GM12873 (cell line): ENCODE data around the gene INTS1.

Source experiments
- TF ChIP-seq, protein P1 (sequence below): IDR thresholded peaks from 2 replicates; pipeline ENCODE4 v1.5.1; 2012; ENCODE audit warnings: low read depth, mild to moderate bottlenecking, moderate library complexity, low read length, control low read depth; ENCODE audit not compliant: insufficient read depth; ENCODE audit errors: missing control alignments

The INTS1 gene

DNA sequence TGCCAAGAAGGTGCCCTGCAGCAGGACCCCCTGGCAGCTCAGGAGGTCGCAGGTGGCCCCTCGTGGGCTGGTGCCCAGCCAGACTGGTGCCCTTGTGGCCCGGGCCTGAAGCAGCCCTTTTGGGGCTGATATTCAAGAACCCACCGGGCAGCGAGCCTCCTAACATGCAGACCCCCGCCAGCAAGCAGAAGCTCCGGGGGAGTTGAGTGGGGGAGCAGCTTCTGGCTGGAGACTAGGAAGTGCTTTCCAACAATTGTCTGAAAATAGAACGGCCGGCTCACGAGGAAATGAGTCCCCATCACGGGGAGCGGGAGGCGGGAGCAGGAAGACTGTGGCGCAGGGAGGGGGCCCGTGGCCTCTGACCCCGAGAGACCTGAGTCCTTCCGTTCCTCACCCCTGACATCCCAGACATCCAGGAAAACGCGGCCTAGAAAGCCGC, 9.5 kb upstream of the INTS1 start:
- TF ChIP-seq, protein P1, sequence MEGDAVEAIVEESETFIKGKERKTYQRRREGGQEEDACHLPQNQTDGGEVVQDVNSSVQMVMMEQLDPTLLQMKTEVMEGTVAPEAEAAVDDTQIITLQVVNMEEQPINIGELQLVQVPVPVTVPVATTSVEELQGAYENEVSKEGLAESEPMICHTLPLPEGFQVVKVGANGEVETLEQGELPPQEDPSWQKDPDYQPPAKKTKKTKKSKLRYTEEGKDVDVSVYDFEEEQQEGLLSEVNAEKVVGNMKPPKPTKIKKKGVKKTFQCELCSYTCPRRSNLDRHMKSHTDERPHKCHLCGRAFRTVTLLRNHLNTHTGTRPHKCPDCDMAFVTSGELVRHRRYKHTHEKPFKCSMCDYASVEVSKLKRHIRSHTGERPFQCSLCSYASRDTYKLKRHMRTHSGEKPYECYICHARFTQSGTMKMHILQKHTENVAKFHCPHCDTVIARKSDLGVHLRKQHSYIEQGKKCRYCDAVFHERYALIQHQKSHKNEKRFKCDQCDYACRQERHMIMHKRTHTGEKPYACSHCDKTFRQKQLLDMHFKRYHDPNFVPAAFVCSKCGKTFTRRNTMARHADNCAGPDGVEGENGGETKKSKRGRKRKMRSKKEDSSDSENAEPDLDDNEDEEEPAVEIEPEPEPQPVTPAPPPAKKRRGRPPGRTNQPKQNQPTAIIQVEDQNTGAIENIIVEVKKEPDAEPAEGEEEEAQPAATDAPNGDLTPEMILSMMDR, result no peak

GRCh38 chr7:1512781-1513656, 8.8 kb upstream of the INTS1 start:
- TF ChIP-seq, protein P1, result no peak

- TF ChIP-seq, protein P1, result no peak
Observed at GRCh38 chr7:1511444-1512422, 7.5 kb upstream of the INTS1 start.

GRCh38 chr7:1510780-1511154, 6.6 kb upstream of the INTS1 start:
- TF ChIP-seq, protein P1, result no peak

DNA sequence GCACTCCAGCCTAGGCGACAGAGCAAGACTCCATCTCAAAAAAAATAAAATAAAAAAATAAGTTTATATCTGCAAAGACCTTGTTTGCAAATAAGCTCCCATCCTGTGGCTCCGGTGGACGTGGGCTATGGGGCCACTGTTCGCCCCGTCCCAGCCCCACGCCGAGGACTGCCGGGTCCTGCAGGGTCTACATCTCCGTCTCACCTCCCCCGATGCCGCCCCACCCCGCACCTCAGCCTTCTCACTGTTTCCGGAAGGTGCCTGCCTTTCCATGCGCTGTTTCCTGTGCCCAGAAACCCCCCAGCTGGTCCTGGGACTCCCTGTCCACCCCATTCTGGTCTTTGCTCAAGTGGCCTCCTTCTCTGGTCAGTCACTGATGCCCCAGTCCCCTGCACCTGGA, 5.0 kb upstream of the INTS1 start:
- TF ChIP-seq, protein P1, result no peak

DNA sequence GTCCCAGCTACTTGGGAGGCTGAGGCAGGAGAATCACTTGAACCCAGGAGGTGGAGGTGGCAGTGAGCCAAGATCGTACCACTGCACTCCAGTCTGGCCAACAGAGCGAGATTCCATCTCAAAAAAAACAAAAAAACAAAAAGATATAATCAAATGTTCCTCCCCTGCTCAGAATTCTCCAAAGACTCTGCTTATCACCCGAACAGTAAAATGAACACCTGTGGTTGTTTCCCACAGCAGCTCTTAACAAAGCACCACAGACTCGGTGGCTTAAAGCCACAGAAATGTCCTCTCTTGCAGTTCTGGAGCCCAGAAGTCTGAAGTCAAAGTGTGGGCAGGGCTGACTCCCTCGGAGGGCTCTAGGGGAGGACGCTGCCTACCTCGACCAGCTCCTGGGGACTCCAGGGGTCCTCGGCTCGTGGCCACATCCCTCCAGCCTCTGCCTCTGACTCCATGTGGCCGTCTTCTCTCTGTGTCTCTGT, 4.1 kb upstream of the INTS1 start:
- TF ChIP-seq, protein P1, result no peak
